ENCODE results near the gene DNMT1. TPM values are rescaled to one million over a fixed set of nuclear protein-coding genes. Genes with fewer than 3 reads are reported as not detected.

Gene DNMT1
- total RNA-seq, 1 experiment from 2014 or later, result 133 TPM

DNA sequence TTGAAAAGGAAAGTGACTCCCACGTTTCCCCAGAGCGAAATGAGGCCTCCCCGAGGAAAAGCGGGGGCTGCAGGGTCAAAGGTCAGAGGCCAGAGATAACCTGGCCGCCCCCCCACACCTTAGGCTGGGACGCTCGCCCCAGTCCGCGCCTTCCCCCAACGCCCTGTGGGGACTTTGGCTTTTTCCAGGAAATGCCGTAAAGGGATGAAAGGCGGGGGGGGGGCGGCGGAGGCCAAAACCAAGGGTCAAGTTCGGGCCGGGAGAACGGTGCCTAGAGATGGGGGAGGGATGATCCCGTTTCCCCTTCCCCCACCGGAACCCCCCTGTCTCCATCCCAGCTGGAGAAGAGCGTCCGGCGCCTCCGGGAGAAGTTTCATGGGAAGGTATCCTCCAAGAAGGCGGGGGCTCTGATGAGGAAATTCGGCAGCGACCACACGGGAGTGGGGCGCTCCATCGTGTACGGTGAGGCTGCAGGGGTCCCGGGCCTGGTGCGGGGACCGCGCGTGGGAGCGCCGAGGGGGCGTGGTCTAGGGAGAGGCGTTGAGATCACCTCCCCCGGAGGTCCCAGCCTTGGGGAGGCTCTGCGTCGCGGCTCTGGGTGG is 108.1 kb downstream of the DNMT1 start:
- DNase-seq, result no peak
- intact Hi-C loops (cut with micrococcal nuclease; ENCODE audit: unreplicated experiment), result no loop called here
- BruUV-seq (replicated peaks), result no TSS peak
- Mint-ChIP-seq H3K36me3 (ENCODE audit: insufficient read depth, unreplicated experiment) (peaks cover 27% of the 10 kb centered on the region), H3K4me3 (ENCODE audit: low read depth, unreplicated experiment) (peak overlapping the region; percentile 75), H3K4me1 (ENCODE audit: low read depth, unreplicated experiment) (no peaks in the 10 kb centered on the region), H3K27ac (ENCODE audit: unreplicated experiment) (no peak overlapping the region), H3K9me3 (ENCODE audit: low read depth, unreplicated experiment) (peaks cover 2% of the 10 kb centered on the region), H3K27me3 (ENCODE audit: unreplicated experiment) (no peaks in the 10 kb centered on the region)
- CTCF ChIA-PET, result no interaction called here
- TF ChIP-seq, protein P1, sequence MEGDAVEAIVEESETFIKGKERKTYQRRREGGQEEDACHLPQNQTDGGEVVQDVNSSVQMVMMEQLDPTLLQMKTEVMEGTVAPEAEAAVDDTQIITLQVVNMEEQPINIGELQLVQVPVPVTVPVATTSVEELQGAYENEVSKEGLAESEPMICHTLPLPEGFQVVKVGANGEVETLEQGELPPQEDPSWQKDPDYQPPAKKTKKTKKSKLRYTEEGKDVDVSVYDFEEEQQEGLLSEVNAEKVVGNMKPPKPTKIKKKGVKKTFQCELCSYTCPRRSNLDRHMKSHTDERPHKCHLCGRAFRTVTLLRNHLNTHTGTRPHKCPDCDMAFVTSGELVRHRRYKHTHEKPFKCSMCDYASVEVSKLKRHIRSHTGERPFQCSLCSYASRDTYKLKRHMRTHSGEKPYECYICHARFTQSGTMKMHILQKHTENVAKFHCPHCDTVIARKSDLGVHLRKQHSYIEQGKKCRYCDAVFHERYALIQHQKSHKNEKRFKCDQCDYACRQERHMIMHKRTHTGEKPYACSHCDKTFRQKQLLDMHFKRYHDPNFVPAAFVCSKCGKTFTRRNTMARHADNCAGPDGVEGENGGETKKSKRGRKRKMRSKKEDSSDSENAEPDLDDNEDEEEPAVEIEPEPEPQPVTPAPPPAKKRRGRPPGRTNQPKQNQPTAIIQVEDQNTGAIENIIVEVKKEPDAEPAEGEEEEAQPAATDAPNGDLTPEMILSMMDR (IDR thresholded peaks at IDR 0.05; ENCODE audit: unreplicated experiment), result no peak

DNA sequence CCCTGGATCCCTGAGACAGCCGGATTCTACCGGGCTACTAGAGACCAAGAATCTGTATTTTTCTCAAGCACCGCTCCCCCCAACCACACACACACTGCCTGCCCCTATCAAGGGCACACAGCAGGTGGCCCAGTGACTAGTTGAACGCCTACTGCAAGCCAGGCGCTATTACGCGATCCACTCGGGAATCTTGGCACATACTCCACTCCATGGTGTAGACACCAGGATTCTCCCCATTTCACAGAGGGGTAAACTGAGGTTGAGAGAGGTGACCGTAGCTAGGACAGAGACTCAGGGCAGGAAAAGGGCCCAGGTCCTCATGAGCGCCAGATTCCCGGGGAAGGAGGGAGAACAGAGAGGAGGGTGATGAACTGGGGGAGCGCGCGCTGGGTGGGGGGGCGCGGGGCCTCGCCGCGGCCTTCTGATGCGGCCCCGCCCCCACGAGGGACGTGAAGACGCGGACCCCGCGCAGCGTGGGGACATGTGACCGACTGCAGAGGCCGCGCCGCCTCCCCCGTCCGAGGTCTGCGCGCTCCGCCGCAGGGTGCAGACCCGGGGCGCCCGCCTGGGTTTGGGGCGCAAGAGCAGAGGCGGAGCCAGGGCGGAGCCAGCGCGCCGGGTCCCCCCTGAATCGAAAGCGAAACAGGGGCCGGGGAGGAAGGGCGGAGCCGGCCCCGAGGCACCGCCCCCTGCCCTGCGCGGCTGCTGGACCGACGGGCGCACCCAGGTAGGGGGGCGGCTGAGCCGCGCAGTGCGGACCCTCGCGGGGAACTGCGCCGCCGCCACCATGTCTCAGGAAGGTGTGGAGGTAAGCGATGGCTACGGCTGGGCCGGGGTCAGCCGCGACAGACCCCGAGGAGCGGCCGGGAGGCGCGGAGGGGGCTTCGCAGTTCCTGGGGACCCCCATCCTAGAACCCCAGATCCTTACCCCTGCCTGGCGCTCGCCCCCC is 108.8 kb downstream of the DNMT1 start, which contains the start of gene SHFL:
Gene SHFL (plus strand): TSS at position 677 of the 950 bp plus-strand sequence. CDS start 111 bp downstream, at position 788.
- Mint-ChIP-seq H3K27me3 (ENCODE audit: unreplicated experiment) (no peaks in the 10 kb centered on the region), H3K27ac (ENCODE audit: unreplicated experiment) (peak within 1 kb of the TSS; percentile 77), H3K9me3 (ENCODE audit: low read depth, unreplicated experiment) (no peaks in the 10 kb centered on the region), H3K4me3 (ENCODE audit: low read depth, unreplicated experiment) (peak within 1 kb of the TSS; percentile 75), H3K4me1 (ENCODE audit: low read depth, unreplicated experiment) (no peaks in the 10 kb centered on the region), H3K36me3 (ENCODE audit: insufficient read depth, unreplicated experiment) (peaks cover 20% of the 10 kb centered on the region)
- CTCF ChIA-PET, result no interaction called here
- intact Hi-C loops (cut with micrococcal nuclease; ENCODE audit: unreplicated experiment), result no loop called here
- DNase-seq, result peak; percentile 73
- TF ChIP-seq, protein P1 (IDR thresholded peaks at IDR 0.05; ENCODE audit: unreplicated experiment), result no peak
- BruUV-seq (replicated peaks), result no TSS peak

DNA sequence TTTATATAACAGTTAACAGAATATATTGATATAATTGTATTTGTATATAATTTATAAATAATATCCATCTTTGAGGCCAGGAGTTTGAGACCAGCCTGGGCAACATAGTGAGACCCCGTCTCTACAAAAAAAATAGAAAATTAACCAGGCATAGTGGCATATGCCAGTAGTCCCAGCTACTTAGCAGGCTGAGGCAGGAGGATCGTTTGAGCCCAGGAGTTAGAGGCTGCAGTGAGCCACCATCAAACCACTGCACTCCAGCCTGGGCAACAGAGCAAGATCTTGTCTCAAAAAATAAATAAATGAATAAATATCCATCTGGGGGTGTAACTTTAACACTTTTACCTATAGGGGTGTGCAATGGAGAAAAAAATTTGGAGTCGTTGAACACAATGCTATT is 110.0 kb downstream of the DNMT1 start:
- Mint-ChIP-seq H3K4me1 (ENCODE audit: low read depth, unreplicated experiment) (no peaks in the 10 kb centered on the region), H3K27ac (ENCODE audit: unreplicated experiment) (no peak overlapping the region), H3K27me3 (ENCODE audit: unreplicated experiment) (no peaks in the 10 kb centered on the region), H3K4me3 (ENCODE audit: low read depth, unreplicated experiment) (no peak overlapping the region), H3K36me3 (ENCODE audit: insufficient read depth, unreplicated experiment) (peaks cover 19% of the 10 kb centered on the region), H3K9me3 (ENCODE audit: low read depth, unreplicated experiment) (no peaks in the 10 kb centered on the region)
- CTCF ChIA-PET, result no interaction called here
- BruUV-seq (replicated peaks), result no TSS peak
- DNase-seq, result no peak
- intact Hi-C loops (cut with micrococcal nuclease; ENCODE audit: unreplicated experiment), result no loop called here
- TF ChIP-seq, protein P1 (IDR thresholded peaks at IDR 0.05; ENCODE audit: unreplicated experiment), result no peak

DNA sequence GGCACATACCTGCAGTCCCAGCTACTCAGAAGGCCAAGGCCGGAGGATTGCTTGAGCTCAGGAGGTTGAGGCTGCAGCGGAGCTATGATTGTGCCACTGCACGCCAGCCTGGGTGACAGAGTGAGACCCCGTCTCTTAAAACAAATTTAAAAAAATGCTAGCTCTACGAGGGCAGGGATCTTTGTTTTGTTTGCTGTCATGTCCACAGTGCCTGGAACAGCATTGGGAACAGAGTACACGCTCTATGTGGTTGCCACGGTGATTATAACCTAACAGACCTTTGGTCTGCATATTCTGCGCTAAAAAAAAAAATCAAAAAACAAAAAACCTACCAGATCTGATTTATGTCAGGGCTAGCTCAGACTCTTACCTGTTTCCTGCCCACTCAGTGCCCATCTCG is 110.8 kb downstream of the DNMT1 start:
- Mint-ChIP-seq H3K9me3 (ENCODE audit: low read depth, unreplicated experiment) (no peaks in the 10 kb centered on the region), H3K4me1 (ENCODE audit: low read depth, unreplicated experiment) (peaks cover 5% of the 10 kb centered on the region), H3K27me3 (ENCODE audit: unreplicated experiment) (no peaks in the 10 kb centered on the region), H3K36me3 (ENCODE audit: insufficient read depth, unreplicated experiment) (peaks cover 24% of the 10 kb centered on the region), H3K27ac (ENCODE audit: unreplicated experiment) (no peak overlapping the region), H3K4me3 (ENCODE audit: low read depth, unreplicated experiment) (no peak overlapping the region)
- CTCF ChIA-PET, result no interaction called here
- intact Hi-C loops (cut with micrococcal nuclease; ENCODE audit: unreplicated experiment), result no loop called here
- no TSS peak for BruUV-seq (replicated peaks)
- no peak for DNase-seq
- TF ChIP-seq, protein P1 (IDR thresholded peaks at IDR 0.05; ENCODE audit: unreplicated experiment), result no peak

Small RNAs within 50 kb of the gene (microRNA-seq; reads per million reads assigned to microRNA genes)
- gene MIR4322, result not detected

Other genes starting within 250 kb of the DNMT1 start
- gene COL5A3, start 184.4 kb downstream of the DNMT1 start, total RNA-seq (2022), result 0.26 and 0.49 TPM in 2 replicates
- gene RDH8, start 181.5 kb downstream of the DNMT1 start, total RNA-seq (2022), result not detected in 2 replicates
- gene SHFL, start 108.6 kb downstream of the DNMT1 start, total RNA-seq (2022), result 37.3 and 61.5 TPM in 2 replicates
- 0.59 and 1.2 TPM in 2 replicates for gene ANGPTL6, start 92.3 kb downstream of the DNMT1 start, total RNA-seq (2022)
- gene PPAN, start 88.6 kb downstream of the DNMT1 start, total RNA-seq (2022), result 52.2 and 56.4 TPM in 2 replicates
- gene P2RY11, start 83.3 kb downstream of the DNMT1 start, total RNA-seq (2022), result 20.7 and 25.2 TPM in 2 replicates
- gene EIF3G, start 75.1 kb downstream of the DNMT1 start, total RNA-seq (2022), result 143 and 149 TPM in 2 replicates
- gene S1PR2, start 36.4 kb upstream of the DNMT1 start, total RNA-seq (2022), result 4.8 and 5.3 TPM in 2 replicates
- 59.2 and 60.4 TPM in 2 replicates for gene MRPL4, start 57.3 kb upstream of the DNMT1 start, total RNA-seq (2022)
- 91.0 and 147 TPM in 2 replicates for gene ICAM1, start 76.2 kb upstream of the DNMT1 start, total RNA-seq (2022)
- gene ICAM4, start 92.0 kb upstream of the DNMT1 start, total RNA-seq (2022), result 1.6 and 1.7 TPM in 2 replicates
- gene ICAM5, start 95.0 kb upstream of the DNMT1 start, total RNA-seq (2022), result 0.61 and 1.3 TPM in 2 replicates
- 4.6 and 7.0 TPM in 2 replicates for gene ZGLP1, start 114.9 kb upstream of the DNMT1 start, total RNA-seq (2022)
- gene FDX2, start 121.1 kb upstream of the DNMT1 start, total RNA-seq (2022), result 18.7 and 18.9 TPM in 2 replicates
- 38.5 and 43.2 TPM in 2 replicates for gene RAVER1, start 138.6 kb upstream of the DNMT1 start, total RNA-seq (2022)
- 10.8 and 11.1 TPM in 2 replicates for gene ICAM3, start 144.7 kb upstream of the DNMT1 start, total RNA-seq (2022)
- gene TYK2, start 185.6 kb upstream of the DNMT1 start, total RNA-seq (2022), result 120 and 130 TPM in 2 replicates
- 181 and 187 TPM in 2 replicates for gene CDC37, start 208.6 kb upstream of the DNMT1 start, total RNA-seq (2022)
- 2.8 and 3.6 TPM in 2 replicates for gene PDE4A, start 225.6 kb upstream of the DNMT1 start, total RNA-seq (2022)